Spleen (tissue), 11 donors: ENCODE results near the gene PKIB. TPM values are rescaled to one million over a fixed set of nuclear protein-coding genes. Genes with fewer than 3 reads are reported as not detected.

Experiments used
- DNase-seq: peaks from one replicate; pipeline ENCODE4 v3.0.0-alpha.2; 2020
- H3K27ac ChIP-seq, 8 donors: fragments of 200-600 bp; sonication (generic) in 7 of 8; 1 replicate in 4 of 8; 2 replicates in 4 of 8; pipeline versions ENCODE4 v1.5.0 to v1.8.0; 2016 to 2021; ENCODE audit warnings: inconsistent platforms in 4 of 8, mild to moderate bottlenecking in 4 of 8, moderate library complexity in 1 of 8
- H3K27me3 ChIP-seq, 7 donors: fragments of 200-600 bp; sonication (generic) in 6 of 7; replicated peaks in 1 of 7; 1 replicate in 4 of 7; 2 replicates in 3 of 7; pipeline versions ENCODE4 v1.5.0 to v1.8.0; 2016 to 2021; ENCODE audit warnings: inconsistent platforms in 3 of 7, mild to moderate bottlenecking in 1 of 7
- H3K36me3 ChIP-seq, 6 donors: fragments of 200-600 bp; sonication (generic) in 5 of 6; 1 replicate in 4 of 6; 2 replicates in 2 of 6; pipeline versions ENCODE4 v1.5.0 to v1.8.0; 2016 to 2021; ENCODE audit warnings: inconsistent platforms in 2 of 6
- H3K4me1 ChIP-seq, 6 donors: fragments of 200-600 bp; sonication (generic) in 5 of 6; 1 replicate in 3 of 6; 2 replicates in 3 of 6; pipeline versions ENCODE4 v1.5.0 to v1.8.0; 2016 to 2021; ENCODE audit warnings: inconsistent platforms in 3 of 6
- H3K4me3 ChIP-seq, 8 donors: fragments of 200-600 bp; sonication (generic) in 7 of 8; 1 replicate in 4 of 8; 2 replicates in 4 of 8; pipeline versions ENCODE4 v1.5.0 to v1.8.0; 2016 to 2021; ENCODE audit warnings: inconsistent platforms in 4 of 8, mild to moderate bottlenecking in 4 of 8, moderate library complexity in 2 of 8
- H3K9me3 ChIP-seq, 8 donors: fragments of 200-600 bp; sonication (generic) in 7 of 8; 1 replicate in 4 of 8; 2 replicates in 4 of 8; pipeline versions ENCODE4 v1.5.0 to v1.8.0; 2016 to 2021; ENCODE audit warnings: inconsistent platforms in 4 of 8
- POLR2A ChIP-seq, 3 donors: fragments of 450-650 bp; IDR thresholded peaks; one replicate each; pipeline ENCODE4 v1.5.1; 2017; ENCODE audit warnings: antibody characterized with exemption in 3 of 3, mild to moderate bottlenecking in 1 of 3
- POLR2AphosphoS5 ChIP-seq, 3 donors: sonication (generic); formaldehyde crosslinking; IDR thresholded peaks; one replicate each; pipeline ENCODE4 v1.5.1; 2017; ENCODE audit warnings: antibody characterized with exemption in 3 of 3
- WGBS, 5 donors: extraction: QIAGEN DNeasy Blood & Tissue Kit in 3 of 5; methylation state at CpG; one replicate each; pipeline versions ENCODE4 v1.1.5 to v1.1.7; 2013 to 2018; 5-methylcytosine and 5-hydroxymethylcytosine counted together
- intact Hi-C: fragments of 100-400 bp; cut with DNase I; formaldehyde crosslinking; loops from one replicate; pipeline ENCODE4 v1.15.0; 2023; ENCODE audit warnings: low total_unique reads
- polyA plus RNA-seq, 3 donors: library from polyadenylated mRNA; stranded (reverse); fragments of 200-250 nt; gene quantifications; one replicate each; pipeline ENCODE4 v1.2.1, GENCODE V29; 2013
- total RNA-seq, 7 donors: library from RNA; depleted of rRNA in 3 of 7; stranded (reverse); fragments of >200 nt in 3 of 7; fragmentation: NEBNext Ultra II Directional in 4 of 7; extraction: Animal tissue kit (Norgen Biotek cat#: 25700) in 4 of 7; gene quantifications; one replicate each; pipeline versions ENCODE4 v1.1.0 to v1.2.1, GENCODE V29; 2016 to 2021
- TF ChIP-seq, protein P1 (sequence below), 11 experiments: fragments of 200-600 bp in 7 of 11; fragments of 450-650 bp in 4 of 11; sonication (generic) in 4 of 11; IDR thresholded peaks in 8 of 11; conservative IDR thresholded peaks in 3 of 11; 1 replicate in 7 of 11; 2 replicates in 4 of 11; pipeline versions ENCODE4 v1.4.0 to v1.8.0; 2016 to 2021; ENCODE audit warnings: antibody characterized with exemption in 11 of 11, inconsistent platforms in 4 of 11, mild to moderate bottlenecking in 1 of 11
- donor health status: healthy with polysubstance abuse.
- donor health status: DM: no; HTN: no; CAD: no; lungs with moderate emphysema.
- donor health status: DM: no; HTN: no; CAD: no.
- donor health status: Bipolar disorder and iron deficiency.
- donor health status: healthy.
- donor health status: DM: no; HTN: no; CAD: no.
- donor health status: DM: yes; HTN: yes; CAD: no.

Gene PKIB
- total and polyA plus RNA-seq, 10 donors = 0.85 to 3.0 (median 1.4) TPM; not detected in 2

DNA sequence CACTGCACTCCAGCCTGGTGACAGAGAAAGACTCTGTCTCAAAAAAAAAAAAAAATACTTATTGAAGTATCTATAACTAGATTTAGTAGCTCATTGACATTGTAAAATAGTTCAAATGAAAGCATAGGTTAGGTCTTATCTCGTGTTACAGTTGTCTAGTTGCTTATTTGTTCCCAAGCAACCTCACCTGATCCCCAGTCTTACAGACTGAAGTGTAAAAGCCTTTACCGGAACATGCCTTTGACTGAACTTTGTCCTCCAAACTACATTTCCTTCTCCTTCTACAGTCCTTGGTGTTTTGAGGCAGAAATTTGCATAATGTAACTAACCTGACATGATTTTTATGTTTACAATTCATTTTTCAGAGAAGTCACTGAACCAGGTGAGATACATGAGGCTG is 61.0 kb downstream of the PKIB start:
- no peak overlapping the region for H3K27ac ChIP-seq
- no peaks in the 10 kb centered on the region for H3K36me3 ChIP-seq
- no peak overlapping the region for H3K4me3 ChIP-seq
- H3K4me1 ChIP-seq = no peaks in the 10 kb centered on the region
- no peak for DNase-seq
- H3K9me3 ChIP-seq = no peaks in the 10 kb centered on the region
- intact Hi-C loops = no loop called here
- 44 to 73% (median 49%) methylated on average over 2 of the region's 2 CpGs for WGBS, 5 donors
- no peak for TF ChIP-seq POLR2A (IDR thresholded peaks at IDR 0.05)
- TF ChIP-seq, protein P1, sequence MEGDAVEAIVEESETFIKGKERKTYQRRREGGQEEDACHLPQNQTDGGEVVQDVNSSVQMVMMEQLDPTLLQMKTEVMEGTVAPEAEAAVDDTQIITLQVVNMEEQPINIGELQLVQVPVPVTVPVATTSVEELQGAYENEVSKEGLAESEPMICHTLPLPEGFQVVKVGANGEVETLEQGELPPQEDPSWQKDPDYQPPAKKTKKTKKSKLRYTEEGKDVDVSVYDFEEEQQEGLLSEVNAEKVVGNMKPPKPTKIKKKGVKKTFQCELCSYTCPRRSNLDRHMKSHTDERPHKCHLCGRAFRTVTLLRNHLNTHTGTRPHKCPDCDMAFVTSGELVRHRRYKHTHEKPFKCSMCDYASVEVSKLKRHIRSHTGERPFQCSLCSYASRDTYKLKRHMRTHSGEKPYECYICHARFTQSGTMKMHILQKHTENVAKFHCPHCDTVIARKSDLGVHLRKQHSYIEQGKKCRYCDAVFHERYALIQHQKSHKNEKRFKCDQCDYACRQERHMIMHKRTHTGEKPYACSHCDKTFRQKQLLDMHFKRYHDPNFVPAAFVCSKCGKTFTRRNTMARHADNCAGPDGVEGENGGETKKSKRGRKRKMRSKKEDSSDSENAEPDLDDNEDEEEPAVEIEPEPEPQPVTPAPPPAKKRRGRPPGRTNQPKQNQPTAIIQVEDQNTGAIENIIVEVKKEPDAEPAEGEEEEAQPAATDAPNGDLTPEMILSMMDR (IDR thresholded peaks at IDR 0.05 in 8 of 11, conservative IDR thresholded peaks at IDR 0.05 in 3 of 11) = no peak
- no peaks in the 10 kb centered on the region for H3K27me3 ChIP-seq

DNA sequence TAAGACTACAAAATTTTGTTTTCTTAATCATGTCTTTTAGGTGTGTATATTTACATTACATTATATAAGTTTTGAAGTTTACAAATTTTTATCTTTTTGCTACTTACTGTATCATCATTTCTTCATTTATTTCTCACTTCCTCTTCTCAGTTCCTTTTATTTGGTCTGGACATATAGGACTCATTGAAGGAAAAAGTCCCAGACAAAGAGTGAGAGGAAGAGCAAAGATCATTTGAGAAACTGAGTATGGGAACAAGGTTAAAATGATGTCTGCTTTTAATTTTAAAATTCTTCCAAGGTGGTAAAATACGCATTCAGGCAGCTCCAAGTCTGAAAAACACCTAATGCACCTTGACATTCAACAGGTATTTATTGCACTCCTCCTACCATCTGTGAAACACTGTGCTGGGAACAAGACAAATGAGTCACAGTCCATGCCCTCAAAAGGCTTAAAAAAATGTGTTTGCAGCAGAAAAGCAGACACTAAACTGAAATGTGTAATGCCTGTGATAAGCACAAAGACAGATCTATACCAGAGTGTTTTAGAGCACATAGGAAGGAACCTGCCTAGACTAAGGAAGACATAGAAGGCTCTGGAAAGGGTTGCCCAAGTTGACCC is 63.2 kb downstream of the PKIB start:
- intact Hi-C loops = no loop called here
- H3K36me3 ChIP-seq = no peaks in the 10 kb centered on the region

DNA sequence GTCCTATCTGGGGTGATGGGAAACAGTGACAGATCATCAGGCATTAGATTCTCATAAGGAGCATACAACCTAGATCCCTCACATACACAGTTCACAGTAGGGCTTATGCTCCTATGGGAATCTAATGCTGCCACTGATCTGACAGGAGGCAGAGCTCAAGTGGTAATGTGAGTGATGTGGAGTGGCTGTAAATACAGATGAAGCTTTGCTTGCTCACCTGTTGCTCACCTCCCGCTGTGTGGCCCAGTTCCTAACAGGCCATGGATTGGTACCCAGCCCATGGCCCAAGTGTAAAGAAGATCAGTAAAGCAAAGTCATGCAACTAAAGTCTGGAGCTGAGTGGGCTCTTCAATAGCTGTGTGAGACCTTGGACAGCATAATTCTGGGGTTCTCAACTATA is 65.9 kb downstream of the PKIB start:
- no peak for DNase-seq
- Histone ChIP-seq H3K4me3 (no peak overlapping the region), H3K27ac (no peak overlapping the region), H3K27me3 (no peaks in the 10 kb centered on the region), H3K4me1 (no peaks in the 10 kb centered on the region), H3K36me3 (no peaks in the 10 kb centered on the region), H3K9me3 (no peaks in the 10 kb centered on the region)
- TF ChIP-seq POLR2A (IDR thresholded peaks at IDR 0.05) = no peak
- TF ChIP-seq, protein P1 (IDR thresholded peaks at IDR 0.05 in 8 of 11, conservative IDR thresholded peaks at IDR 0.05 in 3 of 11) = no peak
- TF ChIP-seq POLR2AphosphoS5 (IDR thresholded peaks at IDR 0.05) = no peak
- intact Hi-C loops = no loop called here
- 83 to 100% (median 96%) methylated on average over 1 of the region's 1 CpG for WGBS, 5 donors

More for the DNA sequence above, 63.2 kb downstream of the PKIB start:
- DNase-seq = no peak
- Histone ChIP-seq H3K9me3 (no peaks in the 10 kb centered on the region), H3K27me3 (no peaks in the 10 kb centered on the region), H3K27ac (no peak overlapping the region), H3K4me3 (no peak overlapping the region), H3K4me1 (no peaks in the 10 kb centered on the region)
- TF ChIP-seq, protein P1 (IDR thresholded peaks at IDR 0.05 in 8 of 11, conservative IDR thresholded peaks at IDR 0.05 in 3 of 11) = no peak
- TF ChIP-seq POLR2AphosphoS5 (IDR thresholded peaks at IDR 0.05) (no peak), POLR2A (IDR thresholded peaks at IDR 0.05) (no peak)
- WGBS, 5 donors = 68 to 79% (median 70%) methylated on average over 1 of the region's 1 CpG

- intact Hi-C loops = no loop called here
- Histone ChIP-seq H3K27me3 (no peaks in the 10 kb centered on the region), H3K4me3 (no peak overlapping the region), H3K4me1 (no peaks in the 10 kb centered on the region), H3K9me3 (no peaks in the 10 kb centered on the region), H3K36me3 (no peaks in the 10 kb centered on the region), H3K27ac (no peak overlapping the region)
- DNase-seq = no peak
- WGBS, 5 donors = 68 to 84% (median 74%) methylated on average over 2 of the region's 2 CpGs
- TF ChIP-seq, protein P1 (IDR thresholded peaks at IDR 0.05 in 8 of 11, conservative IDR thresholded peaks at IDR 0.05 in 3 of 11) = no peak
- TF ChIP-seq POLR2AphosphoS5 (IDR thresholded peaks at IDR 0.05) = no peak
- no peak for TF ChIP-seq POLR2A (IDR thresholded peaks at IDR 0.05)
Observed at GRCh38 chr6:122676688-122677087, 66.5 kb downstream of the PKIB start.
